Prostate gland (tissue), 2 donors: ENCODE data around the gene AGPS. TPM values are rescaled to one million over a fixed set of nuclear protein-coding genes. Genes with fewer than 3 reads are reported as not detected.
"Not testable (repeated sequence)": the region's sequence is repeated elsewhere in the genome, so short reads cannot be mapped to it uniquely, and the experiment has no call there.

Experiments
- DNase-seq: peaks from one replicate; pipeline ENCODE4 v3.0.0-alpha.2; 2019; ENCODE audit warnings: low spot score
- H3K27ac ChIP-seq, 2 donors: fragments of 200-600 bp; sonication (generic); 2 replicates each; pipeline ENCODE4 v1.5.1; 2017 to 2019
- H3K27me3 ChIP-seq: fragments of 200-600 bp; sonication (generic); replicated peaks from 2 replicates; pipeline ENCODE4 v1.5.1; 2019; ENCODE audit not compliant: insufficient read depth
- H3K36me3 ChIP-seq, 2 donors: fragments of 200-600 bp; sonication (generic); 1 replicate in 1 of 2; 2 replicates in 1 of 2; pipeline versions ENCODE4 v1.5.1 to v1.8.1; 2017 to 2019
- H3K4me1 ChIP-seq: fragments of 200-600 bp; sonication (generic); replicated peaks from 2 replicates; pipeline ENCODE4 v1.5.1; 2019
- H3K4me3 ChIP-seq, 2 donors: fragments of 200-600 bp; sonication (generic); 2 replicates each; pipeline ENCODE4 v1.5.1; 2017 to 2019
- H3K9me3 ChIP-seq: fragments of 200-600 bp; sonication (generic); 2 replicates; pipeline ENCODE4 v1.5.1; 2017
- POLR2A ChIP-seq: fragments of 450-650 bp; IDR thresholded peaks from one replicate; pipeline ENCODE4 v1.6.1; 2016; ENCODE audit warnings: antibody characterized with exemption, mild to moderate bottlenecking
- POLR2AphosphoS5 ChIP-seq: sonication (generic); formaldehyde crosslinking; IDR thresholded peaks from one replicate; pipeline ENCODE4 v1.6.1; 2017; ENCODE audit warnings: antibody characterized with exemption
- WGBS: methylation state at CpG from one replicate; pipeline ENCODE4 v1.1.5; 2018; 5-methylcytosine and 5-hydroxymethylcytosine counted together
- intact Hi-C: fragments of 100-400 bp; cut with DNase I; formaldehyde crosslinking; loops from one replicate; pipeline ENCODE4 v1.14.2; 2022
- total RNA-seq, 2 donors: library from RNA; depleted of rRNA; stranded (reverse); fragments of >200 nt; gene quantifications; one replicate each; pipeline ENCODE4 v1.1.0, GENCODE V29; 2016
- TF ChIP-seq, protein P1 (sequence below), 4 experiments: fragments of 200-600 bp in 2 of 4; fragments of 450-650 bp in 2 of 4; sonication (generic) in 2 of 4; IDR thresholded peaks; 1 replicate in 3 of 4; 2 replicates in 1 of 4; pipeline ENCODE4 v1.5.1; 2016 to 2019; ENCODE audit warnings: antibody characterized with exemption in 4 of 4, mild to moderate bottlenecking in 2 of 4, moderate library complexity in 2 of 4

Gene AGPS
- total RNA-seq, 2 donors from 2014 or later = 17.2 to 50.3 TPM

DNA sequence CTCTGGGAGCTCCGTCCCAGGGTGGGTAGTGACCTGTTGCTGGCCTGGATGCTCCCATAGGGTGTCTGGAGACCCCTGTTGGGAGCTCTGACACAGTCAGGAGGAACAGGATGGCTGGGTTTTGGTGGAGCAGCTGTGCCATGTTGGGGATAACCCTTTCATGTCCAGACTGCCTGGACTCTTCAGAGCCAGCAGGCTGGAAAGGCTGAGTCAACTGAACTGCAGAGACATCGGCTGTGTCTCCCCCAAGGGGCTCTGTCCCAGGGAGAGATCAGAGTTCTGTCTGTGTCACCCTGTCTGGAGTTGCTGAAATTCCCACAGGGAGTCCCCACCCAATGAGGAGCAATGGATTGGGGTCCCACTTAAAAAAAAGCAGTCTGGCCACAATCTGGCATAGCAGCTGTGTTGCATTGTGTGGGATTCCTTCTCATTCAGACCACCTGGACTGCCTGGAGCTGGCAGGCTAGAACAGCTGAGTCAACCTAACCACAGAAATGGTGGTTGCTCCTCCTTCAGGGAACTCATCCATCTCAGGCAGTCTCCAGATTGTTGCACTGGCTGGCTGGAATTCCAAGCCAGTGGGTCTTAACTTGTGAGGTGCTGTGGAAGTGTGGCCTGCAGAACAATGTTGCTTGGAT lies 37.2 kb downstream of the AGPS start:
- intact Hi-C loops = no loop called here
- H3K4me3 ChIP-seq = no peak overlapping the region
- no peaks in the 10 kb centered on the region for H3K4me1 ChIP-seq
- no peak overlapping the region for H3K27ac ChIP-seq
- no peaks in the 10 kb centered on the region for H3K9me3 ChIP-seq
- H3K27me3 ChIP-seq = no peaks in the 10 kb centered on the region
- 91% methylated on average over 2 of the region's 2 CpGs for WGBS
- no peak for DNase-seq
- no peak for TF ChIP-seq POLR2A
- TF ChIP-seq, protein P1, sequence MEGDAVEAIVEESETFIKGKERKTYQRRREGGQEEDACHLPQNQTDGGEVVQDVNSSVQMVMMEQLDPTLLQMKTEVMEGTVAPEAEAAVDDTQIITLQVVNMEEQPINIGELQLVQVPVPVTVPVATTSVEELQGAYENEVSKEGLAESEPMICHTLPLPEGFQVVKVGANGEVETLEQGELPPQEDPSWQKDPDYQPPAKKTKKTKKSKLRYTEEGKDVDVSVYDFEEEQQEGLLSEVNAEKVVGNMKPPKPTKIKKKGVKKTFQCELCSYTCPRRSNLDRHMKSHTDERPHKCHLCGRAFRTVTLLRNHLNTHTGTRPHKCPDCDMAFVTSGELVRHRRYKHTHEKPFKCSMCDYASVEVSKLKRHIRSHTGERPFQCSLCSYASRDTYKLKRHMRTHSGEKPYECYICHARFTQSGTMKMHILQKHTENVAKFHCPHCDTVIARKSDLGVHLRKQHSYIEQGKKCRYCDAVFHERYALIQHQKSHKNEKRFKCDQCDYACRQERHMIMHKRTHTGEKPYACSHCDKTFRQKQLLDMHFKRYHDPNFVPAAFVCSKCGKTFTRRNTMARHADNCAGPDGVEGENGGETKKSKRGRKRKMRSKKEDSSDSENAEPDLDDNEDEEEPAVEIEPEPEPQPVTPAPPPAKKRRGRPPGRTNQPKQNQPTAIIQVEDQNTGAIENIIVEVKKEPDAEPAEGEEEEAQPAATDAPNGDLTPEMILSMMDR (IDR thresholded peaks at IDR 0.05) = no peak
- TF ChIP-seq POLR2AphosphoS5 = no peak
- H3K36me3 ChIP-seq = no peaks in the 10 kb centered on the region

DNA sequence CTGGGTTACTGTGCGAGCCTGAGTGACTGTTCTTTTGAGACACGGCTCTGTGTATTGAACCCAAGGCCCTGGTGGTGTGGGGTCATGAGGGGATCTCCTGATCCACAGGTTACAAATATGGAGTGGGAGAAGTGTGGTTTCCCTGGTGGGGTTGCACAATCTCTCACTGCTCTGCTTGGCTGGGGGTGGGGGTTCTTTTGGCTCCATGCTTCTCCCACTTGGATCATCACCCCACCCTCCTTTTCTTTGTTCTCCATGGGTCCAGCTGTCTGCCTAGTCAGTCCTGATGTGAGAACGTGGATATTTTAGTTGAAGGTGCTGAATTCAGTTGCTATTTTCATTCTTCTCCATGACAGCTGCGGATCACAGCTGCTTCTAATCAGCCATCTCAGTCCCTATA lies 37.8 kb downstream of the AGPS start:
- 73% methylated on average over 4 of the region's 4 CpGs for WGBS
- intact Hi-C loops = no loop called here
- H3K4me1 ChIP-seq = no peaks in the 10 kb centered on the region
- TF ChIP-seq POLR2A (no peak), POLR2AphosphoS5 (no peak)
- TF ChIP-seq, protein P1 (IDR thresholded peaks at IDR 0.05) = no peak
- DNase-seq = no peak
- H3K36me3 ChIP-seq = no peaks in the 10 kb centered on the region
- H3K27me3 ChIP-seq = no peaks in the 10 kb centered on the region
- no peak overlapping the region for H3K27ac ChIP-seq
- no peak overlapping the region for H3K4me3 ChIP-seq
- H3K9me3 ChIP-seq = no peaks in the 10 kb centered on the region

DNA sequence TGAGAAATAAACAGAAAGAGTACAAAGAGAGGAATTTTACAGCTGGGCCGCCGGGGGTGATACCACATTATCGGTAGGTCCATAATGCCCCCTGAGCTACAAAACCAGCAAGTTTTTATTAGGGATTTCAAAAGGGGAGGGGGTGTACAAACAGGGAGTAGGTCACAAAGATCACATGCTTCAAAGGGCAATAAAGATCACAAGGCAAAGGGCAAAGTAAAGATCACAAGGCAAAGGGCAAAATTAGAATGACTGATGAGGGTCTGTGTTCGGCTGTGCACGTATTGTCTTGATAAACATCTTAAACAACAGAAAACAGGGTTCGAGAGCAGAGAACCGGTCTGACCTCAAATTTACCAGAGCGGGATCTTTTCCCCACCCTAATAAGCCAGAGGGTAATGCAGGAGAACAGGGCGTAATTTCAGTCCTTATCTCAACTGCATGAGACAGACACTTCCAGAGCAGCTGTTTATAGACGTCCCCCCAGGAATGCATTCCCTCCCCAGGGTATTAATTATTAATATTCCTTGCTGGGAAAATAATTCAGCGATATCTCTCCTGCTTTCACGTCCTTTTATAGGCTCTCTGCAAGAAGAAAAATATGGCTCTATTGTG lies 38.6 kb downstream of the AGPS start:
- H3K27ac ChIP-seq, H3K9me3 ChIP-seq, intact Hi-C loops, H3K4me1 ChIP-seq, H3K4me3 ChIP-seq, H3K36me3 ChIP-seq, DNase-seq, H3K27me3 ChIP-seq: not testable (repeated sequence)
- WGBS = 79% methylated on average over 12 of the region's 12 CpGs

DNA sequence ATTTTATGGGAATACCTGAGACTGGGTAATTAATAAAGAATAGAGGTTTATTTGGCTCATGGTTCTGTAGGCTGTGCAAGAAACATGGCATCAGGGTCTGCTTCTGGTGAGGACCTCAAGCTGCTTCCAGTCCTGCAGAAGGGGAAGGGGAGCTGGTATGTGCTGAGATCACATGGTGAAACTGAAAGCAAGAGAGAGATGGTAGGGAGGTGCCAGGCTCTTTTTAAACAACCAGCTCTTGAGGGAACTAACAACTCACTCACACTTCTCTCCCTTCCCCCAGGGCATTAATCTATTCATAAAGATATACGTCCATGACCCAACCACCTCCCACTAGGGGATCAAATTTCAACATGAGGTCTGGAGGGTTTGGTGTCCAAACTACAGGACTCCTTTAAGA lies 40.1 kb downstream of the AGPS start:
- TF ChIP-seq POLR2A (no peak), POLR2AphosphoS5 (no peak)
- TF ChIP-seq, protein P1 (IDR thresholded peaks at IDR 0.05) = no peak
- Histone ChIP-seq H3K4me3 (no peak overlapping the region), H3K4me1 (no peaks in the 10 kb centered on the region), H3K9me3 (no peaks in the 10 kb centered on the region), H3K27me3 (no peaks in the 10 kb centered on the region), H3K27ac (no peak overlapping the region), H3K36me3 (no peaks in the 10 kb centered on the region)
- 46% methylated on average over 1 of the region's 1 CpG for WGBS
- intact Hi-C loops = no loop called here
- DNase-seq = no peak

DNA sequence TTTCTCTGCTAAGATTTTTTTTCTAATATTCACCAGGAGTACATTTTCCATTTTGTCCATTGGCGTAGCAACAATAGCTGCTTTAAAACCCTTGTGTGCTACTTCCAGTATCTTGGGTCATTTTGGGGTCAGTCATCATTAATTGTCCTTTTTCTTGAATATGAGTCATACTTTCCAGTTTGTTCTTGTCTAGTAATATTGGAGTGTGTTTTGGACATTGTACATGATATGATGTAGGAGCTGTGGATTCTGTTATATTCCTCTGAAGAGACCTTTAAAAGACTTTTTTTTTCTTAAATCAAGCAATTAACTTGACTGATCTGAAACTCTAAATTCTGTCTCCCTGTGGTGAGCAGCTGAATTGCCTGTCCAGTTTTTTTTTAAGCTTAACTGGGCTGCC lies 40.8 kb downstream of the AGPS start:
- Histone ChIP-seq H3K4me3 (no peak overlapping the region), H3K27me3 (no peaks in the 10 kb centered on the region), H3K36me3 (no peaks in the 10 kb centered on the region), H3K4me1 (no peaks in the 10 kb centered on the region), H3K9me3 (no peaks in the 10 kb centered on the region), H3K27ac (no peak overlapping the region)
- no peak for DNase-seq
- TF ChIP-seq POLR2AphosphoS5 = no peak
- no peak for TF ChIP-seq POLR2A
- TF ChIP-seq, protein P1 (IDR thresholded peaks at IDR 0.05) = no peak
- 95% methylated on average over 1 of the region's 1 CpG for WGBS
- intact Hi-C loops = no loop called here
